CD8-positive, alpha-beta memory T cell (primary cell): ENCODE measurements around the gene TMEM234. TPM values are rescaled to one million over a fixed set of nuclear protein-coding genes. Genes with fewer than 3 reads are reported as not detected.
"Not testable (repeated sequence)": the region's sequence is repeated elsewhere in the genome, so short reads cannot be mapped to it uniquely, and the experiment has no call there.

Experiments
- CTCF ChIA-PET: fragments of 350-600 bp; sonication (Branson Sonifier 250); formaldehyde crosslinking; loops from one replicate; lab custom pipeline; 2021; ENCODE audit warnings: antibody characterized with exemption; lab: Charles Lee
- POLR2A ChIA-PET: fragments of 350-600 bp; sonication (Branson Sonifier 250); formaldehyde crosslinking; loops from one replicate; lab custom pipeline; 2021; ENCODE audit warnings: antibody characterized with exemption; lab: Charles Lee
- DNase-seq, 5 donors: peaks; one replicate each; pipeline versions ENCODE4 v3.0.0 to v3.0.0-alpha.2; 2020 to 2022; ENCODE audit warnings: mixed read lengths in 1 of 5
- H3K27ac ChIP-seq: one replicate; pipeline ENCODE4 v1.7.0; 2013; ENCODE audit warnings: low read depth, mild to moderate bottlenecking, low read length, moderate library complexity
- H3K27me3 ChIP-seq: 2 replicates; pipeline ENCODE4 v1.7.0; 2013; ENCODE audit warnings: low read length, mild to moderate bottlenecking; ENCODE audit not compliant: insufficient read depth, poor library complexity, severe bottlenecking
- H3K36me3 ChIP-seq: 2 replicates; pipeline ENCODE4 v1.7.0; 2013; ENCODE audit warnings: mild to moderate bottlenecking, low read length, moderate library complexity; ENCODE audit not compliant: insufficient read depth
- H3K4me1 ChIP-seq: 2 replicates; pipeline ENCODE4 v1.7.0; 2013; ENCODE audit warnings: mild to moderate bottlenecking, low read length, moderate library complexity; ENCODE audit not compliant: insufficient read depth
- H3K4me3 ChIP-seq: 2 replicates; pipeline ENCODE4 v1.7.0; 2013; ENCODE audit warnings: mild to moderate bottlenecking, low read length
- H3K9me3 ChIP-seq: 2 replicates; pipeline ENCODE4 v1.7.0; 2013; ENCODE audit warnings: mild to moderate bottlenecking, low read length
- H3K27ac Mint-ChIP-seq, 8 donors: one replicate each; pipeline ENCODE4 v1.8.0; 2020 to 2021; ENCODE audit warnings: mixed read lengths in 8 of 8, mild to moderate bottlenecking in 6 of 8, inconsistent platforms in 3 of 8, moderate library complexity in 3 of 8
- H3K27me3 Mint-ChIP-seq, 2 donors: one replicate each; pipeline ENCODE4 v1.8.0; 2020 to 2021; ENCODE audit warnings: mixed read lengths in 2 of 2, mild to moderate bottlenecking in 1 of 2, moderate library complexity in 1 of 2
- H3K36me3 Mint-ChIP-seq, 3 donors: one replicate each; pipeline ENCODE4 v1.8.0; 2020 to 2021; ENCODE audit warnings: mixed read lengths in 3 of 3, inconsistent platforms in 1 of 3, mild to moderate bottlenecking in 1 of 3
- H3K4me1 Mint-ChIP-seq, 3 donors: one replicate each; pipeline ENCODE4 v1.8.0; 2020 to 2021; ENCODE audit warnings: mixed read lengths in 3 of 3, inconsistent platforms in 1 of 3, mild to moderate bottlenecking in 1 of 3
- H3K4me3 Mint-ChIP-seq, 7 donors: one replicate each; pipeline ENCODE4 v1.8.0; 2020 to 2021; ENCODE audit warnings: mixed read lengths in 7 of 7, mild to moderate bottlenecking in 6 of 7, moderate library complexity in 4 of 7, inconsistent platforms in 2 of 7
- H3K9me3 Mint-ChIP-seq, 5 donors: one replicate each; pipeline ENCODE4 v1.8.0; 2020 to 2022; ENCODE audit warnings: mixed read lengths in 5 of 5, mild to moderate bottlenecking in 3 of 5, moderate library complexity in 2 of 5, inconsistent platforms in 1 of 5
- polyA plus RNA-seq: library from polyadenylated mRNA; unstranded; fragments of 300-500 nt; fragmentation: Illumina TruSeq; gene quantifications from one replicate; pipeline ENCODE4 v1.2.3, GENCODE V29; 2021
- total RNA-seq, 2 experiments: library from RNA; stranded (reverse); gene quantifications; one replicate each; pipeline ENCODE4 v1.2.3, GENCODE V29; 2021

Gene TMEM234
- total RNA-seq = 10 to 100 TPM; 10.9 to 12.2 TPM
- polyA plus RNA-seq = 6.5 TPM

DNA sequence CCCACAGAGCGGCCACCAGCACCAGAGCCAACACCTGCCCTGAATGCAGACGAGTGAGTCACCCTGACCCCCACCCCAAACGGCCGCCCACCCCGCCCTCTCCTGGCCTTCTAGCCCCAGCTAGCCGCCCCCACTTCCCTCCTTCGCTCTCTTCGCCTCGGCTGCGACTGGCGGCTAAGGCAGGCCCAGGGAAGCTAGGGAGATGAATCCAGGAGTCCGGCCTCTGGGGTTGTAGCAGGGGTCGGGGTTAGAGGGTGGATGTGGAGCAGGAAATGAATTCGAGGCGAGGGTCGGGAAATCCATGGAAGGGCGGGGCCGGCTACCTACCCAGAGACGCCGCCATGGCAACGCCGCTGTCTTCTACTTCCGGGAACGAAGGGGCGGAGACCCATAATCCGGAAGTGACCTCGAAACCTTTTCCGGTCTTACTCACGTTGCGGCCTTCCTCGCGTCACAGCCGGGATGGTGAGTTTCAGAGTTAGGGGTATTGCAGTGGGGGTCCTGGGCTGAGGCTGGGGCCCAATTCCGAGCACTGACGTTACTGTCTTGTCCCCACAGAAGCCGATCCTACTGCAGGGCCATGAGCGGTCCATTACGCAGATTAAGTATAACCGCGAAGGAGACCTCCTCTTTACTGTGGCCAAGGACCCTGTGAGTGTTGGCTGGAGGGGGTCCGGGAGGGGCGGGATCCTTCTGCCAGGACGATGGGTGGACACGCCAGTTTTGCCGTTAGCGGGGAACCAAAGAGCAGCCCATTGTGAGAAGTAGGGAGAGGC lies at the start of gene TMEM234, which contains the start of gene EIF3I:
Gene TMEM234, minus strand, starts transcription at position 374 of the 776 bp plus-strand sequence. Its CDS starts 31 bp downstream, at position 343.
Gene EIF3I, plus strand, starts transcription at position 428 of the 776 bp plus-strand sequence. Its CDS starts 35 bp downstream, at position 463.
- H3K4me1 ChIP-seq = peaks cover 31% of the 10 kb centered on the region
- peak within 1 kb of the TSS; percentile 96 to 99 (median 98) for H3K4me3 Mint-ChIP-seq
- no peaks in the 10 kb centered on the region for H3K27me3 Mint-ChIP-seq
- no peaks in the 10 kb centered on the region for H3K9me3 ChIP-seq
- peak; percentile 84 to 95 (median 88) for DNase-seq
- POLR2A ChIA-PET = interaction anchor here (0.6 to 1.4 kb wide), 2 partner anchors 69 to 114 kb away, joined by 3 to 4 read pairs; partner anchors contain the start of genes HDAC1 and MARCKSL1
- peaks cover 15% of the 10 kb centered on the region for H3K36me3 ChIP-seq
- no peaks in the 10 kb centered on the region for H3K9me3 Mint-ChIP-seq
- H3K36me3 Mint-ChIP-seq = peaks cover 0 to 55% (median 7%) of the 10 kb centered on the region in 3 donors
- peak within 1 kb of the TSS; percentile 96 to 100 (median 99) for H3K27ac Mint-ChIP-seq
- H3K27ac ChIP-seq = peak within 1 kb of the TSS; percentile 99
- peak within 1 kb of the TSS; percentile 98 for H3K4me3 ChIP-seq
- H3K27me3 ChIP-seq = no peaks in the 10 kb centered on the region
- H3K4me1 Mint-ChIP-seq = peaks cover 34 to 56% (median 43%) of the 10 kb centered on the region in 3 donors
- CTCF ChIA-PET = interaction anchor here (1.5 to 2.4 kb wide), 2 partner anchors 27 to 47 kb away, joined by 4 to 5 read pairs; no protein-coding TSS in a partner anchor

DNA sequence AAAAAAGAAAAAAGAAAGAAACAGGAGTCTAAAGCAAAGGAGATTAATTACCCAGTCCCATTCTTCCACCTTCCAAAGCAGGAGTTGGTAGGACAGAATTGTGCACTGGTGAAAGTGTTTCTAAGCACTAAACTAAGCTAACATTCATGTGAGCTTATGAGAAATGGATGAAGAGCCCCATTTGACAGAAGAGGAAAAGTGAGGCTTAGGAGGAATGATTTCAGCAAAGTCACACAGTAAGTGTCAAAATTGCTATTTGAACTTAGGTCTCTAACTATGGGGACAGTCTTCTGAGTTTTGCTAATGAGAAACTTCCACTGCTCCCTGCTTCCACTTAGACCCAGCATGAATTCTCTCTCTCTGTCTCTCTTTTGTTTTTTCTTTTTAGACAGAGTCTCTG lies 47.6 kb upstream of the TMEM234 start:
- Mint-ChIP-seq H3K4me1 (peaks cover 63 to 74% (median 66%) of the 10 kb centered on the region in 3 donors), H3K36me3 (peaks cover 0 to 50% (median 7%) of the 10 kb centered on the region in 3 donors), H3K27ac (peak overlapping the region; percentile 62 to 93 (median 82)), H3K9me3 (no peaks in the 10 kb centered on the region), H3K27me3 (peaks cover 0 to 5% of the 10 kb centered on the region in 2 donors), H3K4me3 (peak overlapping the region in 5 of 7 donors; percentile 20 to 59 (median 32))
- peaks cover 6% of the 10 kb centered on the region for H3K36me3 ChIP-seq
- H3K27me3 ChIP-seq = no peaks in the 10 kb centered on the region
- no peak for DNase-seq
- H3K27ac ChIP-seq = no peak overlapping the region
- ChIA-PET CTCF (interaction anchor here (1.1 to 16.9 kb wide), 3 partner anchors 17 to 47 kb away, joined by 3 to 181 read pairs (median 4); partner anchors contain the start of genes EIF3I, FAM167B, LCK and TMEM234), POLR2A (interaction anchor here (1.1 to 1.2 kb wide), 2 partner anchors 16 to 29 kb away, joined by 3 to 4 read pairs; no protein-coding TSS in a partner anchor)
- H3K9me3 ChIP-seq = no peaks in the 10 kb centered on the region
- peaks cover 77% of the 10 kb centered on the region for H3K4me1 ChIP-seq
- H3K4me3 ChIP-seq = no peak overlapping the region

DNA sequence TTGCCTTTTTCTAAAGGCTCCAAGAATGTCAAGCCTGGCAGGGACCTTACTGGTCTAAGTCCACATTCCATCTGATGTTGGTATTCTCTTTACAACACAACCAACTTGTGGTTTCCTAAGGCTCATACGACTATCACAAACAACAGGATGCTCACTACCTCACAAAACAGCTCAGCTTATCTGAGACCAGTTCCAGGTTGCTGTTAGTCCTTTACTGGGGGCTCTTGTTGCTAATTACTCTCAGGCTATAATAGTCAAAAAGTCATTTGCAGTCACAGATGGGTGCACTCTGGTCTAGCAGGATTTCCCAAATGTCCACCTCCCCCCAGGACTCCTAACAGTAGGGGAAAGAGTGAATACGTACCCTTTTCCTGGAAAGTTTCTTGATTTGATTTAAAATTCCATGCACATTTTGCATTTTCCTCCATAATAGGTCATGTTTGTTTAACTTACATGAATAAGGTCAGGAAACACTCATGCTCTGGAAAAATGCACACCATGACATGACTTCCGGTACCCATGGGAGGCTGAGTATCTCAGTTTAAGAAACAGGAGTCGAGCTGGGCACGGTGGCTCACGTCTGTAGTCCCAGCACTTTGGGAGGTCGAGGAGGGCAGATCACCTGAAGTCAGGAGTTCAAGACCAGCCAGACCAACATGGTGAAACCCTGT lies 44.9 kb upstream of the TMEM234 start:
- peak in 1 of 5 donors; percentile 51 for DNase-seq
- H3K27ac ChIP-seq = no peak overlapping the region
- Mint-ChIP-seq H3K27ac (peak overlapping the region; percentile 84 to 98 (median 96)), H3K9me3 (no peaks in the 10 kb centered on the region), H3K36me3 (peaks cover 0 to 46% (median 5%) of the 10 kb centered on the region in 3 donors), H3K4me1 (peaks cover 53 to 68% (median 62%) of the 10 kb centered on the region in 3 donors), H3K4me3 (peak overlapping the region; percentile 31 to 81 (median 78)), H3K27me3 (no peaks in the 10 kb centered on the region)
- CTCF ChIA-PET = interaction anchor here (16.9 kb wide), 1 partner anchor 15 kb away, joined by 181 read pairs; the partner anchor contains the start of genes FAM167B and LCK
- H3K4me3 ChIP-seq = peak overlapping the region; percentile 45
- no peaks in the 10 kb centered on the region for H3K27me3 ChIP-seq
- peaks cover 3% of the 10 kb centered on the region for H3K36me3 ChIP-seq
- POLR2A ChIA-PET = interaction anchor here (1.0 to 1.5 kb wide), 3 partner anchors 17 to 21 kb away, joined by 3 to 6 read pairs (median 4); partner anchors contain the start of gene LCK
- H3K4me1 ChIP-seq = peaks cover 74% of the 10 kb centered on the region
- H3K9me3 ChIP-seq = no peaks in the 10 kb centered on the region

DNA sequence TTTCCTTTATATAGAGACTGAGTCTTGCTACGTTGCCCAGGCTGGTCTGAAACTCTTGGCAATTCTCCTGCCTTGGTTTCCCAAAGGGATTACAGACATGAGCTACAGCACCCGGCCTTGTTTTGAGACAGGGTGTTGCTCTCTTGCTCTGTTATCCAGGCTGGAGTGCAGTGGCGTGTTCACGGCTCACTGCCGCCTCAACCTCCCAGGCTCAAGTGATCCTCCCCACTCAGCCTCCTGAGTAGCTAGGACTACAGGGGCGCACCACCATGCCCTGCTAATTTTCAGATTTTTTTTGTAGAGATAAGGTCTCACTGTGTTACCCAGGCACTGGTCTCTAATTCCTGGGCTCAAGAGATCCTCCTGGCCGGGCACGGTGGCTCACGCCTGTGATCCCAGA lies 43.7 kb upstream of the TMEM234 start:
- no peaks in the 10 kb centered on the region for H3K9me3 ChIP-seq
- peaks cover 3% of the 10 kb centered on the region for H3K36me3 ChIP-seq
- H3K4me1 ChIP-seq = peaks cover 62% of the 10 kb centered on the region
- Mint-ChIP-seq H3K27me3 (no peaks in the 10 kb centered on the region), H3K27ac (peak overlapping the region; percentile 81 to 95 (median 89)), H3K4me3 (peak overlapping the region; percentile 48 to 72 (median 51)), H3K9me3 (no peaks in the 10 kb centered on the region), H3K36me3 (peaks cover 0 to 35% (median 5%) of the 10 kb centered on the region in 3 donors), H3K4me1 (peaks cover 41 to 57% (median 55%) of the 10 kb centered on the region in 3 donors)
- no peaks in the 10 kb centered on the region for H3K27me3 ChIP-seq
- CTCF ChIA-PET = interaction anchor here (0.6 to 16.9 kb wide), 4 partner anchors 13 to 51 kb away, joined by 3 to 181 read pairs (median 4); partner anchors contain the start of genes FAM167B, HDAC1 and LCK
- H3K27ac ChIP-seq = peak overlapping the region; percentile 13
- no peak overlapping the region for H3K4me3 ChIP-seq
- POLR2A ChIA-PET = interaction anchor here (0.5 to 3.1 kb wide), 6 partner anchors 11 to 52 kb away, joined by 3 to 21 read pairs (median 5); partner anchors contain the start of gene LCK
- DNase-seq = no peak

DNA sequence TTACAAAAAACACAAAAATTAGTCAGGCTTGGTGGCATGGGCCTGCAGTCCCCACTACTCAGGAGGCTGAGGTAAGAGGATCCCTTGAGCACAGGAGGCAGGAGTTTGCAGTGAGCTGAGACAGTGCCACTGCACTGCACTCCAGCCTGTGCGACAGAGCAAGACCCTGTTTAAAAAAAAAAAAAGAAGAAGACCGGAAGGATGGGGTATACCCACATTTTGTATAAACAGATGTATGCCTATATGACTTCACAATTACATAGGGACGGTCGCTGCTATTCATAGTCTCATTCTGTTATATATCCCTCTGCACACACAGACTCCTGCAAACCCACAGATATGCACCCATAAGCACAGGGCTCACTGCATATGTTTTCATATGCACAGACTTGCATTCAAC lies 41.6 kb upstream of the TMEM234 start:
- Histone ChIP-seq H3K27ac (no peak overlapping the region), H3K4me3 (peak overlapping the region; percentile 49), H3K27me3 (no peaks in the 10 kb centered on the region), H3K9me3 (no peaks in the 10 kb centered on the region), H3K4me1 (peaks cover 63% of the 10 kb centered on the region), H3K36me3 (peaks cover 3% of the 10 kb centered on the region)
- ChIA-PET POLR2A (interaction anchor here (0.6 to 3.1 kb wide), 3 partner anchors 9 to 17 kb away, joined by 3 to 21 read pairs (median 18); partner anchors contain the start of genes FAM167B and LCK), CTCF (interaction anchor here (1.9 to 16.9 kb wide), 2 partner anchors 11 to 23 kb away, joined by 7 to 181 read pairs; partner anchors contain the start of genes FAM167B and LCK)
- Mint-ChIP-seq H3K4me3 (peak overlapping the region; percentile 15 to 85 (median 77)), H3K4me1 (peaks cover 46 to 64% (median 62%) of the 10 kb centered on the region in 3 donors), H3K36me3 (peaks cover 3 to 39% (median 12%) of the 10 kb centered on the region in 3 donors), H3K27me3 (no peaks in the 10 kb centered on the region), H3K9me3 (no peaks in the 10 kb centered on the region), H3K27ac (peak overlapping the region; percentile 81 to 98 (median 93))
- peak in 3 of 5 donors; percentile 50 to 71 (median 56) for DNase-seq

- not testable (repeated sequence) for H3K27me3 Mint-ChIP-seq, H3K36me3 ChIP-seq, DNase-seq, H3K9me3 ChIP-seq, H3K4me3 ChIP-seq, H3K9me3 Mint-ChIP-seq, H3K27me3 ChIP-seq, H3K27ac ChIP-seq
- ChIA-PET POLR2A (interaction anchor here (0.6 to 3.1 kb wide), 4 partner anchors 9 to 23 kb away, joined by 3 to 21 read pairs (median 10); partner anchors contain the start of genes FAM167B and LCK), CTCF (interaction anchor here (0.8 to 16.9 kb wide), 2 partner anchors 11 to 23 kb away, joined by 3 to 181 read pairs; partner anchors contain the start of genes FAM167B and LCK)
- H3K27ac Mint-ChIP-seq = peak overlapping the region in 7 of 8 donors; percentile 81 to 98 (median 90)
- H3K4me3 Mint-ChIP-seq = peak overlapping the region in 4 of 7 donors; percentile 54 to 85 (median 74)
- H3K4me1 Mint-ChIP-seq = peaks cover 47 to 66% (median 62%) of the 10 kb centered on the region in 3 donors
- peaks cover 3 to 40% (median 12%) of the 10 kb centered on the region in 3 donors for H3K36me3 Mint-ChIP-seq
- H3K4me1 ChIP-seq = peaks cover 68% of the 10 kb centered on the region
Observed at GRCh38 chr1:32263236-32263593, 41.1 kb upstream of the TMEM234 start.

DNA sequence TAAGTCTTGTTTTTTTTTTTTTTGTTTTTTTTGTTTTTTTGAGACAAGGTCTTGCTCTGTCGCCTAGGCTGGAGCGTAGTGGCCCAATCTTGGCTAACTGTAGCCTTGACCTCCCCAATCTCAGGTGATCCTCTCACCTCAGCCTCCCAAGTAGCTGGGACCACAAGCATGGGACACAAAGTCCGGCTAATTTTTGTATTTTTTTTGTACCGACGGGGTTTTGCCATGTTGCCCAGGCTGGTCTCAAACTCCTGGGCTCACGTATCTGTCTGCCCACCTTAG lies 35.0 kb upstream of the TMEM234 start:
- H3K4me3 ChIP-seq = peak overlapping the region; percentile 48
- no peaks in the 10 kb centered on the region for H3K9me3 ChIP-seq
- Mint-ChIP-seq H3K36me3 (peaks cover 12 to 54% (median 20%) of the 10 kb centered on the region in 3 donors), H3K9me3 (no peaks in the 10 kb centered on the region), H3K4me1 (peaks cover 48 to 63% (median 60%) of the 10 kb centered on the region in 3 donors), H3K27ac (peak overlapping the region; percentile 85 to 99 (median 95)), H3K27me3 (no peaks in the 10 kb centered on the region), H3K4me3 (peak overlapping the region; percentile 71 to 91 (median 84))
- no peaks in the 10 kb centered on the region for H3K27me3 ChIP-seq
- H3K27ac ChIP-seq = no peak overlapping the region
- peaks cover 46% of the 10 kb centered on the region for H3K4me1 ChIP-seq
- CTCF ChIA-PET = interaction anchor here (0.9 to 16.9 kb wide), 3 partner anchors 5 to 16 kb away, joined by 3 to 181 read pairs (median 181); partner anchors contain the start of genes FAM167B and LCK
- H3K36me3 ChIP-seq = no peaks in the 10 kb centered on the region
- POLR2A ChIA-PET = interaction anchor here (1.3 kb wide), 1 partner anchor 34 kb away, joined by 4 read pairs; no protein-coding TSS in a partner anchor
- DNase-seq = no peak
